Measurements from ENCODE around the gene ASB15. TPM values are rescaled to one million over a fixed set of nuclear protein-coding genes. Genes with fewer than 3 reads are reported as not detected.

Gene ASB15
- total RNA-seq, 4 donors from 2014 or later, result not detected

DNA sequence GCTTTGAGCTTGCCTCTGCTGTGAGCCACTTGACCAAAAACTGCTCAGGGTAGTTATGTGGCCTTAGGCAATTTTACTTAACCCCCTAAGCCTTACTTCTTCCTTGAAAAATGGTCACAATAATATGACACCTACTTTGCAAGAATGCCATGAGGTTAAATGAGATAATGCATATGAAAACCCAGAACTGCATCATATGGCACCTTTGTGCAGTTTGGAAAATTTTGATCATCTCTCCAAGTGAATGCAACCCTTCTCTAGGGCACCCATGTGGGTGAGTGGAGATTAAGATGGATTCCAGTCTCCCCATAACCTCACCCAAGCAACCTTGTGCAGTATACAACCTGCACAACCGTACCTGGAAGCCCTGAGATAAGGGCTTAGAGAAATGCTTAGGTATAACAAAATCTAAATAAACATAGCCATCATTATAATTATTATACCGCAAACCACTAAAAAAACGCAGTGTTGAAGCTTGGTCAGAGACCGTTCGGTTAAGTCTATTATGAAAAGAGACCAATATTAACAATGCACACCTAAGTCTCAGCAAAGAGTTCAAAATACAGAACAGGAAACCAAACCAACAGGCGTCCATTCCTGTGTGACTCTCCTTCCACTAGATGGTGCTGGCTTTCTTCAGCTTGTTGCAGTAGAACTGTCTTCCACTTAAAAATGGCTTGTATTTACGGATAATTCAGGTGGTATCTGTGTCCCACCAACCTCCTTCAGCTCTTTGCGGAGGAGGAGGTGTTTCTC, 21.0 kb upstream of the ASB15 start:
- intact Hi-C loops (cut with DNase I; ENCODE audit: low total_unique reads), result loop anchor here (10.0 kb wide), 1 partner anchor 76 kb away; no protein-coding TSS in a partner anchor
- no peak for TF ChIP-seq POLR2A (IDR thresholded peaks at IDR 0.05)
- TF ChIP-seq, protein P1, sequence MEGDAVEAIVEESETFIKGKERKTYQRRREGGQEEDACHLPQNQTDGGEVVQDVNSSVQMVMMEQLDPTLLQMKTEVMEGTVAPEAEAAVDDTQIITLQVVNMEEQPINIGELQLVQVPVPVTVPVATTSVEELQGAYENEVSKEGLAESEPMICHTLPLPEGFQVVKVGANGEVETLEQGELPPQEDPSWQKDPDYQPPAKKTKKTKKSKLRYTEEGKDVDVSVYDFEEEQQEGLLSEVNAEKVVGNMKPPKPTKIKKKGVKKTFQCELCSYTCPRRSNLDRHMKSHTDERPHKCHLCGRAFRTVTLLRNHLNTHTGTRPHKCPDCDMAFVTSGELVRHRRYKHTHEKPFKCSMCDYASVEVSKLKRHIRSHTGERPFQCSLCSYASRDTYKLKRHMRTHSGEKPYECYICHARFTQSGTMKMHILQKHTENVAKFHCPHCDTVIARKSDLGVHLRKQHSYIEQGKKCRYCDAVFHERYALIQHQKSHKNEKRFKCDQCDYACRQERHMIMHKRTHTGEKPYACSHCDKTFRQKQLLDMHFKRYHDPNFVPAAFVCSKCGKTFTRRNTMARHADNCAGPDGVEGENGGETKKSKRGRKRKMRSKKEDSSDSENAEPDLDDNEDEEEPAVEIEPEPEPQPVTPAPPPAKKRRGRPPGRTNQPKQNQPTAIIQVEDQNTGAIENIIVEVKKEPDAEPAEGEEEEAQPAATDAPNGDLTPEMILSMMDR (IDR thresholded peaks at IDR 0.05), result no peak
- H3K4me3 ChIP-seq (ENCODE audit: low read depth, poor library complexity, severe bottlenecking), result no peak overlapping the region
- no peak for DNase-seq (ENCODE audit: low spot score in 2 of 2)
- WGBS, 2 donors, result 31 to 39% methylated on average over 8 of the region's 8 CpGs

- WGBS, 2 donors, result 17 to 27% methylated on average over 2 of the region's 2 CpGs
- DNase-seq (ENCODE audit: low spot score in 2 of 2), result no peak
- TF ChIP-seq, protein P1 (IDR thresholded peaks at IDR 0.05), result no peak
- no peak for TF ChIP-seq POLR2A (IDR thresholded peaks at IDR 0.05)
- no peak overlapping the region for H3K4me3 ChIP-seq (ENCODE audit: low read depth, poor library complexity, severe bottlenecking)
- intact Hi-C loops (cut with DNase I; ENCODE audit: low total_unique reads), result loop anchor here (10.0 kb wide), 1 partner anchor 76 kb away; no protein-coding TSS in a partner anchor
Measured at GRCh38 chr7:123581162-123581459, 20.5 kb upstream of the ASB15 start.

GRCh38 chr7:123583821-123584220, 17.8 kb upstream of the ASB15 start:
- no peak overlapping the region for H3K4me3 ChIP-seq (ENCODE audit: low read depth, poor library complexity, severe bottlenecking)
- intact Hi-C loops (cut with DNase I; ENCODE audit: low total_unique reads), result loop anchor here (10.0 kb wide), 1 partner anchor 79 kb away; no protein-coding TSS in a partner anchor
- DNase-seq (ENCODE audit: low spot score in 2 of 2), result no peak
- WGBS, 2 donors, result 85 to 88% methylated on average over 4 of the region's 4 CpGs
- no peak for TF ChIP-seq POLR2A (IDR thresholded peaks at IDR 0.05)
- TF ChIP-seq, protein P1 (IDR thresholded peaks at IDR 0.05), result no peak

GRCh38 chr7:123588376-123588775, 13.2 kb upstream of the ASB15 start:
- H3K4me3 ChIP-seq (ENCODE audit: low read depth, poor library complexity, severe bottlenecking), result no peak overlapping the region
- TF ChIP-seq, protein P1 (IDR thresholded peaks at IDR 0.05), result no peak
- TF ChIP-seq POLR2A (IDR thresholded peaks at IDR 0.05), result no peak
- intact Hi-C loops (cut with DNase I; ENCODE audit: low total_unique reads), result loop anchor here (10.0 kb wide), 1 partner anchor 84 kb away; no protein-coding TSS in a partner anchor
- 88 to 94% methylated on average over 2 of the region's 2 CpGs for WGBS, 2 donors
- DNase-seq (ENCODE audit: low spot score in 2 of 2), result no peak

- 51 to 64% methylated on average over 9 to 10 of the region's 10 CpGs for WGBS, 2 donors
- intact Hi-C loops (cut with DNase I; ENCODE audit: low total_unique reads), result no loop called here
- no peak for DNase-seq (ENCODE audit: low spot score in 2 of 2)
- H3K4me3 ChIP-seq (ENCODE audit: low read depth, poor library complexity, severe bottlenecking), result no peak overlapping the region
- TF ChIP-seq POLR2A (IDR thresholded peaks at IDR 0.05), result no peak
- TF ChIP-seq, protein P1 (IDR thresholded peaks at IDR 0.05), result no peak
Measured at GRCh38 chr7:123594813-123595241, 6.8 kb upstream of the ASB15 start.
